Ishikawa (cell line): ENCODE data around the gene MYL10.

Experiments
- CREB1 ChIP-seq: IDR thresholded peaks from 2 replicates; pipeline ENCODE4 v1.6.1; 2012; ENCODE audit warnings: low read depth
- NFIC ChIP-seq: IDR thresholded peaks from 2 replicates; pipeline ENCODE4 v1.6.1; 2012
- TAF1 ChIP-seq: IDR thresholded peaks from 2 replicates; pipeline ENCODE4 v1.6.1; 2012; ENCODE audit warnings: low read depth, mild to moderate bottlenecking
- TEAD4 ChIP-seq: IDR thresholded peaks from 2 replicates; pipeline ENCODE4 v1.6.1; 2012
- YY1 ChIP-seq: IDR thresholded peaks from 2 replicates; pipeline ENCODE4 v1.6.1; 2012; ENCODE audit warnings: low read depth
- ZBTB7A ChIP-seq: IDR thresholded peaks from 2 replicates; pipeline ENCODE4 v1.6.1; 2012; ENCODE audit warnings: low read depth
- TF ChIP-seq, protein P1 (sequence below): IDR thresholded peaks from 2 replicates; pipeline ENCODE4 v1.6.1; 2012; ENCODE audit warnings: low read depth, mild to moderate bottlenecking
- TF ChIP-seq, protein P2 (sequence below): IDR thresholded peaks from 2 replicates; pipeline ENCODE4 v1.6.1; 2012

DNA sequence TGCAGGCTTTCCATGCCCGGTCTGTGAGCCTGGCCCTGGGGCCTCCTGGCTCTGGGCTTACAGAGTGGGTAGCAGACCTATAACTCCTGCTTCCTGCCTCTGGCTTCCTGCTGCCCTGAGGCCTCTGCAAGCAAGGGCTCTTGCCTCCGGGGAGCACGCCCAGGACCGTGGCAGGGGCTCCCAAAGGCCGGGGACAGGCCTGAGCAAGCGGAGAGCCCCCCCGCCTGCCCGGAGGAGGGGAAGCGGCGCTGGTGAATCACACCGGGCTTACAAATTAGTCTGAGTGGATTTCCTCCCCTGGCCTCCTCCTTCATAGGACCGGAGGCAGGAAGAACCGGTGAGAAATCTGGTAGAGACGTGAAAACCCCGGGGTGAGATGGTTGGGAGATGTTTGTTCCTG is 1.5 kb upstream of the MYL10 start:
- TF ChIP-seq, protein P1, sequence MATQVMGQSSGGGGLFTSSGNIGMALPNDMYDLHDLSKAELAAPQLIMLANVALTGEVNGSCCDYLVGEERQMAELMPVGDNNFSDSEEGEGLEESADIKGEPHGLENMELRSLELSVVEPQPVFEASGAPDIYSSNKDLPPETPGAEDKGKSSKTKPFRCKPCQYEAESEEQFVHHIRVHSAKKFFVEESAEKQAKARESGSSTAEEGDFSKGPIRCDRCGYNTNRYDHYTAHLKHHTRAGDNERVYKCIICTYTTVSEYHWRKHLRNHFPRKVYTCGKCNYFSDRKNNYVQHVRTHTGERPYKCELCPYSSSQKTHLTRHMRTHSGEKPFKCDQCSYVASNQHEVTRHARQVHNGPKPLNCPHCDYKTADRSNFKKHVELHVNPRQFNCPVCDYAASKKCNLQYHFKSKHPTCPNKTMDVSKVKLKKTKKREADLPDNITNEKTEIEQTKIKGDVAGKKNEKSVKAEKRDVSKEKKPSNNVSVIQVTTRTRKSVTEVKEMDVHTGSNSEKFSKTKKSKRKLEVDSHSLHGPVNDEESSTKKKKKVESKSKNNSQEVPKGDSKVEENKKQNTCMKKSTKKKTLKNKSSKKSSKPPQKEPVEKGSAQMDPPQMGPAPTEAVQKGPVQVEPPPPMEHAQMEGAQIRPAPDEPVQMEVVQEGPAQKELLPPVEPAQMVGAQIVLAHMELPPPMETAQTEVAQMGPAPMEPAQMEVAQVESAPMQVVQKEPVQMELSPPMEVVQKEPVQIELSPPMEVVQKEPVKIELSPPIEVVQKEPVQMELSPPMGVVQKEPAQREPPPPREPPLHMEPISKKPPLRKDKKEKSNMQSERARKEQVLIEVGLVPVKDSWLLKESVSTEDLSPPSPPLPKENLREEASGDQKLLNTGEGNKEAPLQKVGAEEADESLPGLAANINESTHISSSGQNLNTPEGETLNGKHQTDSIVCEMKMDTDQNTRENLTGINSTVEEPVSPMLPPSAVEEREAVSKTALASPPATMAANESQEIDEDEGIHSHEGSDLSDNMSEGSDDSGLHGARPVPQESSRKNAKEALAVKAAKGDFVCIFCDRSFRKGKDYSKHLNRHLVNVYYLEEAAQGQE: no peak
- TF ChIP-seq, protein P2, sequence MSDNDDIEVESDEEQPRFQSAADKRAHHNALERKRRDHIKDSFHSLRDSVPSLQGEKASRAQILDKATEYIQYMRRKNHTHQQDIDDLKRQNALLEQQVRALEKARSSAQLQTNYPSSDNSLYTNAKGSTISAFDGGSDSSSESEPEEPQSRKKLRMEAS: no peak
- TF ChIP-seq TAF1 (no peak), ZBTB7A (no peak), YY1 (no peak), CREB1 (no peak), TEAD4 (no peak), NFIC (no peak)
